Kidney tubule cell (primary cell): ENCODE measurements around the gene MINDY4.
A peak's percentile ranks its signal among the peaks of the same experiment; 100 is the strongest.

Experiments used
- DNase-seq: peaks from one replicate; pipeline ENCODE4 v3.0.0-alpha.2; 2018; ENCODE audit warnings: low spot score

Gene MINDY4

DNA sequence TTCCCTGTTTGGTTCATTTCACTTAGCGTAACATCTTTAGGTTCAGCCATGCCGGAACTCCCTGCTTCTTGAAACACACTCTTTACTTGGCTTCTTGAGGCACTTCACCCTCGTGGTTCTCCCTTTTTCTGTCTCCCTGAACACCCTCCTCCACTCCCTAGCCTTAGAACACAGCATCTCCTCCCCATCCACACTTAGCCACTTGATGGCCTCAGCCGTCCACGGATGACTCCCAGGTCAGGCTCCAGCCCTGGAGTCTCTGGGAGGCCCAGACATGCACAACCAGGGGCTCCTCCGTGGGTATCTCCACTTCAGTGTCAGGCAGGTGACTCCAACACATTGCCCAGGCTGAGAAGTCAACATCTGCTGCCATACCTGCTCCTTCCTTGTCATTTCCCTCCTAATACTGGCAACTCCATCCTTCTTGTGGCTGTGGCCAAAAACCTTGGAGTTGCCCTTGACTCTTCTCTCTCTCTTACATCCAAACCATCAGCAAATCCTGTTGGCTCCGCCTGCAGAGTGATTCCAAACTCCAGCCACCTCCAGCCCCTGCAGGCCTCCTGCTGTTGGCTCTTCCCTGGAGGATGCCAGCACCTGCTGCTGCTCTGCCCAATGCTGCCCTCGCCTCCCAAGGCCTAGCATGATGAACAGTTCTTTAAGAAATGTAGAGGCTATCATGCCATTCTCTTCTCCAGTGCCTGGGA, 27.7 kb upstream of the MINDY4 start:
- peak; percentile 39 for DNase-seq

DNA sequence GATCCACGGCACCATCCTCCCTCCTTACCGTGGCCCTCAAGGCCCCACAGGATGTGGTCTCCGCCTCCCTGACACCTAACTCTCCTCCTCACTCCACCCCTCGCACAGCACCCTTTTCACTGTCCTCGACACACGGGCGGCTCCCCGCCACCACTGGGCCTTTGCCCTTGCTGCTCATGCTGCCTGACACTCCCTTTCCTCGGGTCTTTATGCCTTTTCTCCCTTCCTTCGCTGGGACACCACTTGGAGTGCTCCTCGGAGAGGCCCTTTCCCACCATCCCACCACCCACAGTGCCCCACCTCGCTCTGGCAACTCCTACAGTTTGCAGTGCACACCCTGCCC, 27.2 kb upstream of the MINDY4 start:
- DNase-seq: no peak

DNA sequence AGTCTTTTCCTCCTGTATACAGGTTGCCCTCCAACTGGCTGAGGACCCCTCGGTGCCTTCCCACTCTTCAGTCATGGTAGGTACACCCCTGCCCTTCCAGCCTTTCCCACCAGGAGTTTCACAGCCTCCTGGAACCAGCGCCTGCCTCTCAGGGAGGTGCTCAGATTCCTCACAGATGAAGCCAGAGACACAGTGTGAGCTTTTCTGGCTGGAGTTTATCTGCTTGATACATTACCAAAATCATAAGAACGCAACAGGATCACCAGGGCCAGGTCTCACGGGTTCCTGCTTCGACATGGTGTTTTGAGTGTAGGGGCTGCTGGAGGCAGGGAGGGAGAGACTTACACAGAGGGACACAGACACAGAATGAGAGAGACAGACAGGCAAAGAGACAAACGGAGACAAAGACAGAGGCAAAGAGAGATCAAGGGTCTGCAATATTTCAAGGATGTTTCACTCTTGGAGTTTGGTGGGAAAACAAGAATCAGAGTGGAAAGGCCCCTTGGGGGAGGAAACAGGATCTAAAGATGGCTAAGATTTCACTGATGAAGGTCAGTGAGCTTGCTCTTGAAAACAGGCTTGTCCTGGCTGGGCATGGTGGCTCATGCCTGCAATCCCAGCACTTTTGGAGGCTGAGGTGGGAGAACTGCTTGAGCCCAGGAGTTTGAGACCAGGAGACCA, 25.8 kb upstream of the MINDY4 start:
- DNase-seq: no peak

DNA sequence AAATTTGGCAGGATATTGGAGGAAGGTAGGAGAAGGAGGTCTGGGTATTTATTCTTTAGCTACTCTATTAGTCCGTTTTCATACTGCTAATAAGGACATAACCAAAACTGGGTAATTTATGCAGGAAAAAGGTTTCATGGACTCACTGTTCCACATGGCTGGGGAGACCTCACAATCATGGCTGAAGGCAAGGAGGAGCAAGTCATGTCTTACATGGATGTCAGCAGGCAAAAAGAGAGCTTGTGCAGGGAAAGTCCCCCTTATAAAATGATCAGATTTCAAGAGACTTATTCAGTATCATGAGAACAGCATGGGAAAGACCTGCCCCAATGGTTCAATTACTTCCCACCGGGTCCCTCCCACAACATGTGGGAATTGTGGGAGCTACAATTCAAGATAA, 21.2 kb upstream of the MINDY4 start:
- no peak for DNase-seq

DNA sequence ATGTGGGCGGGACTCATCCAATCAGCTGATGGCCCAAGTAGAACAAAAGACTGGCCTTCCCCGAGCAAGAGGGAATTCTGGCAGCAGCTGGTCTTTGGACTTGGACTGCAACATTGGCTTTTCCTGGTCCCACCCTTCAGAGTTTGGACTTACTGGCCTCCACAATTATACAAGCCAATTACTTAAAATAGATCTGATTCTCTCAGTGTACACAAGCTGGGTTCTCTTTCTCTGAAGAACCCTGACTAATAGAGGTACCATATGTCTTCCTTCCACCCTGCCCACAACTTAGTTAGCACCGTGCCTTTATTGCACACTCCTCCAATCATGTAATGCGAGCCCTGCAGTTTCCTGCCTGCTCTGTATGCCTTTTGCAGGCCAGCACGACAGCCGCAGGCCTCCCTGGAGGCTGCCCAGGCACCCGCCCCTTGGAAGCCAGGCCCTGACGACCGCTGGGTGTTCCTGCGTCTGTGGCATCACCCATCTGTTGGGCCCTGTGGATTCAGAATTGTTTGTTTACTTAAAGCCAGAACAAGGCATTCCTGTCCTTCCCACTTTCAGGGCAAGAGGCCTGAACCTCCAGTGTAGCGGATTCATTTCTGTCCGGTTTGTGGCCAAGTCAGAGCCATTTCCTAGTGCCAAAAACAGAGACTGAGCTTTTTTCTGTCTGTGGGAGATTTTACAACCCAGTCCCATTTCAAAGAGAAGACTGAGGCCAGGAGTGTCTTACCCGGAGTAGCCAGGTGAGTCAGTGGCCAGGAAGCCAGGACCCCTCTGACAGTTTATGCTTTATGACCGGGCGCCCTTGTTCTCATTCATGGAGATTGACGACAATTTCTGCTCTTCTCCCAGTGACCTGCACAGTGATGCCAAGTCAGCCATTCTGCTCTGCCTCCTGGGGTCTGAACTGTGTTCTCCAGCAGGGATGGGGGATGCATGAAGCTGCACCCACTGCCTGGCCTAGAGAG, 20.2 kb upstream of the MINDY4 start:
- no peak for DNase-seq

DNA sequence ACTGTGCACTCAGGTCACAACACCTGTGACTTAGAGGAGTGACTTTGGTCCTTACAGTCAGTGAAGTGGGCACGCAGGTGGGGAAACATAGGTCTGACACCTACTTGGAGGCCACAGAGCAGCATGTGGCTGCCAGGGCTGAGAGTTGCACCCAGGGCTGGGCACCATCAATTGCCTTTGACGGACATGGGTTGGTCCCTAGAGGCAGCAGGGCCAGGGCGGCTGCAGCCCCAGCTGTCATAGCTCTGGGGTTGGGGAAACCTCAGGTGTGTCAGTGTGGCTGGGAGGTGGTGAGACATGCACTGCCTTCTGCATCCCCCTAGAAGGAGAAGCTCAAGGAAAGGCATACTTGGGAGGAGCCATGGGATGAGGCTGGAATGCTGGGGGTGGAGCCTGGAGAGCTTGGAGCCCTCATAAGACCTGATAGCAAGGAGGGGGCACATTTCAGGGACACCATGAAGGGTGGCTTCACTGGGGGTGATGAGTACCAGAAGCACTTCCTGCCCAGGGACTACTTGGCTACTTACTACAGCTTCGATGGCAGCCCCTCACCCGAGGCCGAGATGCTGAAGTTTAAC, 19.4 kb upstream of the MINDY4 start, which contains the start of gene INMT:
INMT (plus strand) TSS at position 440 of the 578 bp plus-strand sequence; CDS start at position 456, 16 bp downstream.
- no peak for DNase-seq

DNA sequence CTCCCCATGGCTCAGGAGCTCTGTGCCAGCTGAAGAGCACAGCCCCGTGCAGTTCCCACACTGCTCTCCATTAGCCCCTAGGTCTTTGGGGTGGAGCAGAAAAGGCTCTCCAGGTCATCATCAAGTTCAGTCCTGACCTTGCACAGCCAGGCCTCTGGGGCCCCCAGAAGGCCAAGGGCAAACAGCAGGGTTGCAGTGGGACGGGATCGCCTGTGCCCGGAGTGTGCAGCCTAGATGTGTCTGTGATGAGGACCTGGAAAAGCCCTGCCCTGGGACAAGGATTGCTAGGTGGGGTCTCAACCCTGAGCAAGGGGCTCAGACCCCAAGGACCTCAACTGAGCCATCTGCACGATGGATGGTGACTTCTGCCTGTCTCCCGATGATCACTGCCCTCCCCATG, 18.7 kb upstream of the MINDY4 start:
- no peak for DNase-seq

DNA sequence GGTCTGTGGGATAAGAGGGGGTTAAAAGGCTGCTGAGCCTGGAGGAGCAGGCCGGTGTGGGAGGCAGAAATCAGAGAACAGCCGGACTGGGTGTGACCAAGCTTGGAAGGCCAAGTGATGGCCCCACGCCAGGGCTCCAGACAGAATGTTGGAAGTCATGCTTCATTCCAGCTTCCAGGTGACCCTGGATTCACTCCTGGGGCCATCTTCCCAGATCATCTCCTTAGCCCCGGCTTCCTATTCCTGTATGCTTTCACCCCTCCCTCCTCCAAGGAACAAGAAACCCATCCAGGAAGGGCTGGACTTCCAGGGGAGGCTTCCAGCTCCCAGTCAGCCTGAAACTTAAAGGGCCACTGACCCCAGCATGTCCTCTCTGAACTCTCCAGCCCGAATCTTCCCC, 18.2 kb upstream of the MINDY4 start:
- DNase-seq: no peak

DNA sequence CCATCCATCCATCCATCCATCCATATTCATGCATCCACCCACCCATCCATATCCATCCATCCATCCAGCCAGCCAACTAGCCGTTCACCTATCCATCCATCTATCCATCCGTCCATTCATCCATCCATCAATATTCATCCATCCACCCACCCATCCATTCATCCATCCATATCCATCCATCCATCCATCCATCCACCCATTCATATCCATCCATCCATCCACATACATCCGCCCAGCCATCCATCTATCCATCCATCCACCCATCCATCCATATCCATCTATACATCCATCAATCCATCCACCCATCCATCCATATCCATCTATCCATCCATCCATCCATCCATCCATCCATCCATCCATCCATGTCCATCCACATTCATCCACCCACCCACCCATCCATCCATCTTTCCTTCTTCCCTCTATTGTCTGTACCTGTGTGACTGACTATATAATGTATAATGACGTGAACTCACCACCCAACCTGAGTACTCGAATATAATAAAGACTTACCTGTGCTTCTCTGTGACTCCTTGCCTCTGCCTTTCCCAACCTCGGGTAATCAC, 16.8 kb upstream of the MINDY4 start:
- no peak for DNase-seq

DNA sequence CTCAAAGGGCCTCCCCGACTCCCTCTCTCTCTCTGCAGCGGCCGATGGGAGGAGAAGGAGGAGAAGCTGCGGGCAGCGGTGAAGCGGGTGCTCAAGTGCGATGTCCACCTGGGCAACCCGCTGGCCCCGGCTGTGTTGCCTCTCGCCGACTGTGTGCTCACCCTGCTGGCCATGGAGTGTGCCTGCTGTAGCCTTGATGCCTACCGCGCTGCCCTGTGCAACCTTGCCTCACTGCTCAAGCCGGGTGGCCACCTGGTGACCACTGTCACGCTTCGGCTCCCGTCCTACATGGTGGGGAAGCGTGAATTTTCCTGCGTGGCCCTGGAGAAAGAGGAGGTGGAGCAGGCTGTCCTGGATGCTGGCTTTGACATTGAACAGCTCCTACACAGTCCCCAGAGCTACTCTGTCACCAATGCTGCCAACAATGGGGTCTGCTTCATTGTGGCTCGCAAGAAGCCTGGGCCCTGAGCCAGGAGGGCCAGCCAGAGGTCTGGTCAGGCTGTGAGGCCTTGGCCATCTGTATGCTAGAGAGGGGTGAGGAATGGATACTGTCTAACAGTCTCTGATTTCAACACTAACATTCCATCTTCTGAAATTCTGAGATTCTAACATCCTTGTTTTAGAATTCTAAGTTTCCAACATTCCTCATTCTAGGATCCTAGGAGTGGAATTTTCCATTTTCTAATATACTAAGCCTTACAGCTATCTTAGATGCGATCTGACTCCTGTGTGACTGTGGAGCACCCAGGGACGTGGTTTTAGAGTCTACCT, 15.6 kb upstream of the MINDY4 start:
- DNase-seq: no peak

DNA sequence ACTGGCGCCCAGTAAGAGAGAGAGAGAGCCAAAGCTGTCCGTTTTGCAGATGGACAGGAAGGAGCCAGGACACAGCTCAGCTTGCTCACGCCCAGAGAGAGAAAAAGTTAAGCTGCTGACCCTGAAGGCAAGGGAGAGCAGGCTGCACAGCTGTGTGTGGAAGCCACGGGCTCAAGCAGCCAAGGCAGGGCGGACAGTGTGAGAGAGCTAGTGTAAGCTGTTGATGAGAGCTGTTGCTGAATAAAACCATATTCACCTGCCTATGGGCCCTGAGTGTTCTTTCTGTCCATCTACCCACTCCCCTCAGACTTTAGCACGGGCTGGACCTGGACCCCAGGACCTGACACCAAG, 13.9 kb upstream of the MINDY4 start:
- DNase-seq: no peak

DNA sequence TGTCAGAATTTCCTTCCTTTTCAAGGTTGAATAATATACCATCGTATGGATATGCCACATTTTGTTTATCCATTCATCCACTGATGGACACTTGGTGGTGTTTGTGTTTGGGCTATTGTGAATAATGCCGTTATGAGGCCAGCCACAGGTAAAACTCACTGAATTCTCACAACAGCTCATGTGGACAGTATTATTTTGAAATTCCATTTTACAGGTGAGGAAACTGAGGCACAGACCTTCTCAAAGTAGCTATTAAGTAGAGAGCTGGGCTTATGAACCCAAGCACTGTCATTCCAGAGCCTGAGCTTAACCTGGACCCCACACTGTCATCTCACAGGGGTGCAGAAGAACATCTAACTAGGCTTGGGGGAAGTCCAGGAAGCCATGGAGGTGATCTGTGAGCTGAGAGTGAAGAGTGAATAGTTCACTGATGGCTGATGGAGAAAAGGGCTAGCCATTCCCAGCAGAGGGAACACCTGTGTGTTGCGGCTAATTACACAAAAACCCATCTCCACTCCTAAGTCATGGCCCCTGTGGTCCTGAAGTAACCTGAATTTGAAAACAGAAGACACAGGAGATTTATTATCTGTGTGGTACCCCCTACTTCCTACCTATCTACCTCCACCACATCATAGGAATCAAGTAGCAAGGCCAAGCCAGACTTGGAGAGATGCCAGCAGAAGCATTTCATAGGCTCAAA, 10.6 kb upstream of the MINDY4 start:
- no peak for DNase-seq

DNA sequence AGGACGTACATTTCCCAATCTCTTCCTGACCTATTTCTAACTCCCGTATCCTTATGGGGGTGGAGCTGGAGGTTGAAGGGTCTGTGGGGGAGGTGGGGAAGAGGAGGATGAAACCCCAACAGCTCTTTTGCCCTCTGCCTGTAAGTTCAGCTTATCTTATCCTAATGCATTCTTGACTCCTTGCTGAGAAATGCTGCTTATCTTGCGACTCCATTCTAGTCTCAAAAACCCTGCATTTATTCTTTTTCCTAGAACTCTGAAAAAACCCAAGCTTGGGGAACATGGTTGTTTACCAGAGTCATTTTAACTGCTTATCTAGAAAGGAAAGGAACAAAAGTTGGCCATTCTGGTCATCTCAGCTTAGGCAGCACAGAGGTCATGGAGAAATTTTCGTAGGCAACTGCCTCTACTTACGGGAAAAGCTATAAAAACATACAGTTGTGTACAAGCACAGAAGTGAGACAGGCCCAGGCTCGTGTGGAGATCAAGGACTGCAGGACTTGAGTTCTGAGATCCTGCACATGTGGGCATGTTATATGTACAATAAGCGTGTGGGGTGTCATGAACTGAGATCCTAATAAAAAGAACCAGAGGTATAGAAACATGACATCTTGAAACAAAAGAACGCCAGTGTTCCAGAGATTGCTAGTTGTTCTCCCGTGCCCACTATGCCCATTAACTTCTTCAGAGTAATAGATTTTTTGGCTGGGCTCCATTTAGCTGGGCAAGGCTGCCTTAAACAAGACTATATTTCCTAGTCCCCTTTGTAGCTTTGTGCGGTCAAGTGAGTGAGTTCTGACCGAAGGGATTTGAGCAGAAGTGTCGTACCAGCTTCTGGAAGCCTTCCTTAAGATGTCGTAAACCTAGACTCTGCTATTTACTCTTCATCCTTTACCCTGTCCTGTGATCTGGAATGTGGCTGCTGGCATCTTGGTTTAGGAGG, 9.7 kb upstream of the MINDY4 start:
- DNase-seq: no peak

DNA sequence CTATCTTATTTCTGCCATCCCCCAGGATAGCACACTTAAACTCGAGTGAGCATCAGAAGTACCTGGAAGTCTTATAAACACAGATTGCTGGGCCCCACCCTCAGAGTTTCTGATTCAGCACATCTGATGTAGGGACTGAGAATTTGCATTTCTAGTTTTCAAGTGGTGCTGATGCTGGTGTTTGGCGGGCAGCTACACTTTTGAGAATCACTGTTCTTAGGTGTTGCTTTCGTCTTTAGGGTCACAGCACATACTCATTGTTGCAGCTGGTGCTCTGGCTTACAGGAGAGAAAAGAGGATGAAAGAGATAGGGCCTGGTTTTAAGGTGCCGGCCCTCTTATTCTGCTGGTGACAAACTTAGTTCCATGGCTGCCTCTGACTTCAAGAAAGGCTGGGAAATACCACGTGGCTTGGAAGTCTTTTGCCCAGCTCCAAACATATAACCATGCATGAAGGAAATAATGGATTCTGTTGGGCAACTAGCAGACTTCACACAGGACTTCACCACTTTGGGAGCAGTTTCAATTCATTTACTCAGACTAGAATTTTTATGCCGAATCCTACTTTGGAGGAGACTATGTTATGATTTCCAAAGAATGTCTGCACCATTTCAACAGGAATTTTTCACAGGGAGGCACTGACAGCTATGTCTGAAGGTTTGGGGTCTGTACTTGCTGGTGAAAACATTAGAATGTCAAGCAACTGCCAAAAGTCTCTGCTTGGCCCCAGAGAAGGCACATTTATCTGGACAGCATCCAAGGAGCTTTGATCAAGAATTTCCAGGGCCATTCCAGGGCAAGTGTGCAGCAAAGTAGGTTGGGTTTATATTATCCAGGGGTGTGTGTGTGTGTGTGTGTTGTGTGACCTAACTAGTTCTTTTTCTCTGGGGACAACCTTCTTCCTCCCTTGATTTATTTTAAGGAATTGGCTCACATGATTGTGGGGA, 6.9 kb upstream of the MINDY4 start:
- DNase-seq: no peak

DNA sequence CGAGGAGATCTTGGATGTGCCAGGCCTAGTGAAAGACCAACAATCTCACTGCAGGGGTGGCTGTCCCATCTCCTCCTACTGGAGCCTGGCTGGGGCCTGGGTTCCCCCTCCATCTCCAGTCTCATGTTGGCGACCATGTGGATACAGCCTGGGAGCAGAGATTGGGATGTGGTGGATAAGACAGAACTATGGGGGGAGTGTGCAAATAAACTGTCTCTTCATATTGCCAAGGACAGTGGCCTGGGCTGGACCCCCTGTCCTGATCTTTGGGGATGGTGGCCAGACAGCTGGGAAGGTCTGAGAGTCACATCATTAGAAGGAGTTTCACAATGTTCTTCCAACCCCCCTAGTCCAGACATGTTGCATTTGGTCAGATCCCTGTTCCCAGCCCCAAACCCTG, 5.8 kb upstream of the MINDY4 start:
- DNase-seq: no peak

DNA sequence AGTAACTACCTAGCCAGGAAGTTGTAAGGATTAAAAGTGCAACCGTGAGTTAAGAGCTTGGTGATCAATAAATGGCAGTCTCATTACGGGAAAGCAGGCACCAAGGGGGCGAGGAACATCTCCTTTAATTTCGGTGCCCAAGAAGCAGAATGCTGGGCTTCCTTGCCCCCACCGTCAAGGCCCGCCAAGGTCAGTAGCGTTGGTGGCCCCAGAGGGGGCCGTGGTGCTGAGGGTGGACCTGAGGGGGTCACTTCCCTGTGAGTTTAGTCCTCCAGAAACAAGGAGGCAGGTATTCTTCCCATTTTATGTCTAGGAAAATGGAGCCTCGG, 408 bp upstream of the MINDY4 start:
- DNase-seq: no peak

DNA sequence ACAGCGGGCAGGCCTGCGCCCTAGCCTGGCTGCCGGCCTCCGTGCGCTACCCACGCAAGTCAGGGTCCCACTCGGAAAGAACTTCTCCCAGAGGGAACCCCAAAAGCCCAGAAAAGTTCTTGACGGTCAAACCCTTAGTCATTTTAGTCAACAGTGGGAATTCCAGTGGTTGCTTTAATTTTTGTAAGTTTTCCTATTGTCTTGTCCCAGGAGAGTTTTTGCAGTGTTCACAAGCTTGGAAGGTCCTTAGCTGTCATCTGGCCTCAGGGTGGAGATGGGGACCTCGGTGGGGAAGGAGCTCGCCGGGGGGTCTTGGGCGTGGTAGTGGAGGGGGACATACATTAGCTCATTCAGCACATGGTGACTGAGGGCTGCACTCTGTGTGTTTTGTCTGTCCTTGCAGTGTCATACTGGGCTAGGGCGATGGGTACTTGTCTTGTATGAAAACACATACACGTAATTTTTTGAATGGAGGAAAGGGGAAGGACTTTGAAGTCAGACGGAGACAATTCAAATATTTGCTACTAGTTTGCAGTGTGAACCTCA, 736 bp downstream of the MINDY4 start:
- peak; percentile 14 for DNase-seq

DNA sequence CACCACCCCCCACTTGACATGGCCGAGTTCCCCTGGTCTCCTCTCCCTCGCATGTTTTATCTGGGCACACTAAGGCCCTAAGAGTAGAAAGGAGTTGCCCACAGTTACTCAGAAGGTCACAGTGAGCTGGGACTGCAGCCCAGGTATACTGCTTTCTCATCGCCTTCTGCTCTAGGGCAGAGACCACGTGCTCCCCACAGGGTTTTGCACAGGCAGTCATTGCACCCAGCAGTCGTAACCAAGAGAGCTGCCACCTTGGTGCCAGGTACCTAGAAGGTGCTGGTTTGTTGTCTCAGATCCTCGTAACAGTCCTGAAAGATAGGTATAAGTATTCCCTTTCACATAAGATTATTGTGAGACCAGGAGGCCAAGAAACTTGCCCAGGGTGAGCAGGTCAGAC, 1.8 kb downstream of the MINDY4 start:
- DNase-seq: no peak
